ENCODE results near the gene SFTPA1.

- TF ChIP-seq CTCF (conservative IDR thresholded peaks at IDR 0.05; ENCODE audit: low read depth, low read length) = no peak
- TF ChIP-seq EZH2 (IDR thresholded peaks at IDR 0.05; ENCODE audit: borderline replicate concordance, low read depth, low read length, poor library complexity, severe bottlenecking) = no peak
Observed at GRCh38 chr10:79615577-79615976, 4.8 kb downstream of the SFTPA1 start.
